Stimulated activated CD4-positive, alpha-beta T cell treated with anti-CD3 and anti-CD28 coated beads, Interleukin-15, amount 100 ng/mL, for 48 hours (primary cell): ENCODE measurements around the gene YIF1A.
"Not testable (repeated sequence)": the region's sequence is repeated elsewhere in the genome, so short reads cannot be mapped to it uniquely, and the experiment has no call there.

ENCODE experiments used
- DNase-seq, 2 donors: peaks; one replicate each; pipeline ENCODE4 v3.0.0-alpha.2; 2020; ENCODE audit warnings: low read depth in 2 of 2

The YIF1A gene

DNA sequence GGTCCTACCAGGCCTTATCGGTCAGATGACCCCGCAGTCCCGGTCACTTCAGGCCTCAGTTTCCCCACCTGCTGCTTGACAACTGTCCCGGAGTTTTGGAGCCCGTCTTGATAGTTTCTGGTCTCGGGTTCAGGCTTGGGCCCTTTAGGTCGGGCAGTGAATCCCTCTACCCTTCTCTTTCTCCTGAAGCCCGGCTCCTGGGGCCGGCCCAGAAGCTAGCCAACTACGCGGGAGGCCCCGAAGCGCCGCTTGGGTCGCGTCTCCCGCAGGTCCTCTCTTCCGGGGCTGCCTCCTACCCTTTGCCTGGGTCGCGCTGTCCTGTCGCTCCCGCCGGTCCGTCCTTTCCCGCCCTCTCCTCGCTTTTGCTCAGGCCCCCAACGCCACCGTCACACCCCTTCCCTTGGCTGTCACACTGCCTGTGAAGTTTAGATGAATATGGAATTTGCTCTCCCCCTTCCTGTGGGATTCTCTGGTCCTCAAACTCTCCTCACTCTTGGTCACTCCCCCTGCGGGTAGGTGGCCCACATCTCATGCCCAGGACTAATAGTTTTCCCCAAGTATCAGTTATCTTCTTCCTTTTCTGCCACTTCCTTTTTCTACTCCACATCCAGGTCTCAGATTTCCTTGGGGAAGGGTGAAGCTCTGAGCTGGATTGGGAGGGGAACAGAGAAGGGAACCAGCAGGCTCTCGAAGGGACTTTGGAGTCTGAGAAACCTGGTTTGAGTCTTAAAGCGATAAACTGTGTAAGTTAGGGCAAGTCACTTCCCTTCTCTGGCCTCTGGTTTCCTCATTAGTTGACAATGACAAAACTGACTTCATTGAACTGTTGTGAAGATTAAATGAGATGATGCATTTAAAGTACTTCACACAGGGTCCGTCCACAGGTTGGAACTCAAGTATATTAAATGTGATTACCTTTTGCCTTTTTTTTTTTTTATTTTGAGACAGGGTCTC, 19.7 kb downstream of the YIF1A start:
- no peak for DNase-seq

DNA sequence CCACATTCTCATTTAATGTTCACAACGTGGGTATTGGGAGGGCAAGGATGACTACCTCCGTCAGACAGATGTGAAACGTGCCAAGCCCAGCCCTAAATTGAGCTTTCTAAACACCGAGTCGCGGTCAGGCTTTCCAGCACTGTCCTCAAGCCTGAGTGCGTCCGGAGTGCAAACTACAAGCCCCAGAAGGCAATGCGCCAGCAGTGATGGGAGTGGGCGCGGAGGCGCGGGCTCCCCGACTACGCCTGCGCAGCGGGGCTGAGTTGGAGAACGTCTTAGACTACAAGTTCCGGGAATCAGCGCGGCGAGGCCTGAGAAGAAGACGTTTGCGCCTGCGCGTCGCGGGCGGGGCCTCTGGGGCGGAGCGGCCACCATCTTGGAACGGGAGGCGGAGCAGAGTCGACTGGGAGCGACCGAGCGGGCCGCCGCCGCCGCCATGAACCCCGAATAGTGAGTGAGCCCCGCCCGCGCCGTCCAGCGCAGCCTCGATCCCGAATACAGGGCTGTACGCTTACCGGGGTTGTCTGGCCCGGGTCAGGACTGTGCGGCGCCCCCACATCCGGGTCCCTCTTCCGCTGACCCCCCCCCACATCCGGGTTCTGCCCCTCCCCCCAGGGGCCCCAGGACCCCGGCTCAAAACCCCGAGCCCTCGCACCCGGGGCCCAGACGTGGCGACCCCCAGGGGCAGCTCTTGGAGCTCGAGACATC, 20.5 kb downstream of the YIF1A start, which contains the start of gene RAB1B:
Gene RAB1B (plus strand): TSS at position 396 of the 708 bp plus-strand sequence. CDS start 41 bp downstream, at position 437.
- DNase-seq = peak; percentile 99 to 100

- DNase-seq = peak; percentile 81 to 88
Measured at GRCh38 chr11:66267379-66268243, 21.3 kb downstream of the YIF1A start.

DNA sequence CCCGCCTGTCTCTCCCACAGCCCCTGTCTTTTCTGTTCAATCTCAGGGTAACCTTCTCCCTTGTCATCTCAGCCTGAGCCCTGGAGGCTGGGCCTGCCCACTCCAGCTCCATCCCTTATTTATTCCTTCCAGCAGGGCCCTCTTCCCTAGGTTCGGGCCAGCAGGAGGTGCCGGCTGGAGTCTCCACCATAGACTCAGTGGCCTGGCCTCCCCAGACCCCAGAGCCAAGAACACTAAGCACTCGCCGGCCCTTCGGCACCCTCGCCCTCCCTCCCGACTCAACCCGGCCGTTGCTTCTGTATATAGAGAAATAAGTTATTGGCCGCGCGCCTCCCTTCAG, 21.9 kb downstream of the YIF1A start:
- DNase-seq = no peak

DNA sequence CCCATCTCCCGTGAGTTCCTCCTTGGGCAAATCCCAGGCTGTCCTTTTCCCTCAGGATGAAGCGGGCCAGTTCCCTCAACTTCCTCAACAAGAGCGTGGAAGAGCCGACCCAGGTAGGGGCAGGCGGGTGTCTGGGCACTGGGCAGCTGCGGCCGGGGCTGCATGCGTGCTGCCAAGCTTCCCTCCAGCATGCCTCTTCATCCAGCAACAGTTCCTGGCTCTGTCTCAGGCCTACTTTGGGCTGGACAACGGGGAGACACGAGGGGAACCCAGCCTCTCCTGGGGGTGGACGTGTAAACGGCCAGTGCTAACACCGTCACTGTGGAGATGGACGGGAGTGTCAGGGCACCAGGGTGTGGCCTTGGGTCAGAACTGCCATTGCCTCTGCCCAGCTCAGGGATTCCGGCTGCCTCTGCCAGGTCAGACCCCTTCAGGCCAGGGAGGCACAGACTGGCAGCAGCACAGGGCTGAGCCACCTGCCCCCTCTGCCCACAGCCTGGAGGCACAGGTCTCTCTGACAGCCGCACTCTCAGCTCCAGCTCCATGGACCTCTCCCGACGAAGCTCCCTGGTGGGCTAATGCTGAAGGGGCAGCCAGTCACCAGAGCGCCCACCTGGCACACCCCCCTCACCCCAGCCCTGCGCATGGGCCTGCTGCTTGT, 22.4 kb downstream of the YIF1A start:
- DNase-seq = no peak

DNA sequence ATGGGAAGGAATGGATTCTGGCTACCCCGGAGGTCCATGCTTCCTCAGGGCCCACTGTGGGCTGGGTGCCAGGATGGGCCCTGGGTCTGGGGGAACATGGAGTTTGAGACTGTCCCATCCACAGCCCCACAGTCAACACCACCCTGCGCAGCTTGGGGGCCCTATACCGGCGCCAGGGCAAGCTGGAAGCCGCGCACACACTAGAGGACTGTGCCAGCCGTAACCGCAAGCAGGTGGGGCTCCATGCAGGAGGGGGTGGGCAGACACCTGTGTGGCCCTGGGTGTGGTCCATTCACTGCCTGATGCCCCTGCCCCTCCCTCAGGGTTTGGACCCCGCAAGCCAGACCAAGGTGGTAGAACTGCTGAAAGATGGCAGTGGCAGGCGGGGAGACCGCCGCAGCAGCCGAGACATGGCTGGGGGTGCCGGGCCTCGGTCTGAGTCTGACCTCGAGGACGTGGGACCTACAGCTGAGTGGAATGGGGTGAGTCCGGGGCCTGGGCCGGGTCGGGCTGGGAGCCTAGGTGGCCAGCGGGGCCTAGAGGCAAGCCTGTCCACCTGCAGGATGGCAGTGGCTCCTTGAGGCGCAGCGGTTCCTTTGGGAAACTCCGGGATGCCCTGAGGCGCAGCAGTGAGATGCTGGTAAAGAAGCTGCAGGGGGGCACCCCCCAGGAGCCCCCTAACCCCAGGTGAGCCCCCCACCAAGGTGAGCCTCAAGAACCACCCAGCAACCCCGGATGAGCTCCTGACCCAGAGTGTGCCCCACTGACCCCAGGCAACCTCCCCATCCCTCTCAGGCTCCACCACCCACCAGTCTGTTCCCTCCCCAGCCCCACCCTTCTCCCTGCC, 23.2 kb downstream of the YIF1A start:
- DNase-seq = no peak

- no peak for DNase-seq
Measured at GRCh38 chr11:66264914-66265313, 24.0 kb downstream of the YIF1A start.

DNA sequence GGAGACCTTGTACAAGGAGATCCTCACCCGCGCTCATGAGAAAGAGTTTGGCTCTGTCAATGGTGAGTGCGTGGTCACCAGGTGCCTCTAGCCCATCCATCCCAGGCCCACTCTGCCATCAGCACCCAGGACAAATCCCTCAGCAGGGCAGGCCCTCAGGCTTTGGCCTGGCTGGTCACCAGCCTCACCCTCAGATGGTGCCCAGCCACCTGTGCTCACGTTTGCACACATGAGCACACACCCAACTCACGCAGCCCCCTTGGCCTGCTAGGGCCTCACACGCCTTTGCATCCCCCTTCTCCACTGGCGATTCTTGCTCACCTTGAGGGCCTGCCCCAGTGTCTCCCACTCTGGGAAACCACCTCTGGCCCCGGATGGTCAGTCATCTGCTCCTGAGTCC, 24.6 kb downstream of the YIF1A start:
- DNase-seq = no peak

DNA sequence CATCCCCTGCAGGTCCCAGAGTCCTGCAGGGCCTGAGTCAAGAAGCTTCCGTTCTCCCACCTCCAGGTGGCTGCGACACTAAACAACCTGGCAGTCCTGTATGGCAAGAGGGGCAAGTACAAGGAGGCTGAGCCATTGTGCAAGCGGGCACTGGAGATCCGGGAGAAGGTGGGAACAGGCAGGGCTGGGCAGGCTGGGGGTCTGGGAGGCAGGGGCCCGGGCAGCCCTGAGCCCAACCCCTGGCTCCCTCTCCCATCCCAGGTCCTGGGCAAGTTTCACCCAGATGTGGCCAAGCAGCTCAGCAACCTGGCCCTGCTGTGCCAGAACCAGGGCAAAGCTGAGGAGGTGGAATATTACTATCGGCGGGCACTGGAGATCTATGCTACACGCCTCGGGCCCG, 25.2 kb downstream of the YIF1A start:
- DNase-seq = no peak

DNA sequence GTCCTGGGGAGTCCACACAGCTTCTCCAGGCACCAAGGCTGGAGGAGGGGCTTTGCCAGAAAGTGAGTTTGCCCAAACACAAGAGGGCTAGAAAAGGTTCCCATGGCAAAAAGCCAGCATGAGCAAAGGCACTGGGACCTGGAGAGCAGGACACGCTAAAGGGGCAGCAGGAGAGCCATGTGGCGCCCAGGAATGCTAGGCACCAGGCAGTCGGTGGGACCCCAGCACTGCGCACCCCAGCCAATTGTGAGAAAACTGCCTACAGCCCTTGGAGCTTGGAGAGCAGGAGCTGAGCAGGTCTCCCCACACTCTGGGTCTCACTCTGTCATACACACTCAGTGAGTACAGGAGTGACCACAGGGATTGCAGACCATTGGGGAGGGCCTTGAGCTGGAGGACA, 25.7 kb downstream of the YIF1A start:
- no peak for DNase-seq

DNA sequence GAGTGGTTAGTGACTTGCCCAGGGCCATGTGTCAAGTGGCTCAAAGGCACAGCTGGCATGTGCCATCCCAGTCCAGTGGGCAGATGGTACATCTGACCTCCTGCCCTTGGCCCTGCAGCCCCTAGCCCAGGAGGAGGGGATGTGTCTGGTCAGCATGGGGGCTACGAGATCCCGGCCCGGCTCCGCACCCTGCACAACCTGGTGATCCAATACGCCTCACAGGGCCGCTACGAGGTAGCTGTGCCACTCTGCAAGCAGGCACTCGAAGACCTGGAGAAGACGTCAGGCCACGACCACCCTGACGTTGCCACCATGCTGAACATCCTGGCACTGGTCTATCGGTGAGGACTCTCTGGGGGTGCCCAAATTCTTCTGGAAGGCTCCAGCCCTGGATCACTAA, 26.2 kb downstream of the YIF1A start:
- DNase-seq = no peak

- DNase-seq = no peak
Measured at GRCh38 chr11:66262191-66262590, 26.8 kb downstream of the YIF1A start.

- DNase-seq = no peak
Measured at GRCh38 chr11:66261578-66261977, 27.4 kb downstream of the YIF1A start.

DNA sequence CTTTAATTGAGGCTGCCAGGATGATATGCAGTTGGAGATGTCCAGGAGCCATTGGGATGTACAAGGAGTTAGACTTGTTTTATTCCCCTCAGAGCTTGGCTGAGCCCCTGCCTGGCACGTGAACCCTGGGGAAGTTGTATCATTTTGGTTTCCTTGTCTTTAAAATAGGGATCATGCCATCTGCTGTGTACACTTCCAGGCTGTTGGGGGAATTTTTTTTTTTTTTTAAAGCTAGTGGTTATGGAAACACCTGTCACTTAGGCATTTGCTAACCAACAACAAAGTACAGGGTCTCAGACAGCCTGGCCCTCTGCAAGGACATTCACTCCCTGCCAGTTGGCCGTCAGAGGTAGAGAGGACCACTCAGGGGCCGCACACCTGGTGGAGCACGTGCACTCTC, 29.0 kb downstream of the YIF1A start:
- DNase-seq = no peak

GRCh38 chr11:66259225-66259624, 29.7 kb downstream of the YIF1A start:
- no peak for DNase-seq

DNA sequence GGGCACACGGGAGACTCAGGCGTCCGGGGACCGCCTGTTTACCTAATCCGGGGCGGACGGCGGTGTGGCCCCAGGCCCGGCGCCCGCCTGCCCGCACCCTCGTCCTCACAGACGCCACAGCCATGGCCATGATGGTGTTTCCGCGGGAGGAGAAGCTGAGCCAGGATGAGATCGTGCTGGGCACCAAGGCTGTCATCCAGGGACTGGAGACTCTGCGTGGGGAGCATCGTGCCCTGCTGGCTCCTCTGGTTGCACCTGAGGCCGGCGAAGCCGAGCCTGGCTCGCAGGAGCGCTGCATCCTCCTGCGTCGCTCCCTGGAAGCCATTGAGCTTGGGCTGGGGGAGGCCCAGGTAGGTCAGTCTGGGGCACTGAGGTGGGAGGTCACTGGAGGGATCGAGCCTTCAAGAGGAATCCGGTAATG, 30.5 kb downstream of the YIF1A start:
- no peak for DNase-seq

DNA sequence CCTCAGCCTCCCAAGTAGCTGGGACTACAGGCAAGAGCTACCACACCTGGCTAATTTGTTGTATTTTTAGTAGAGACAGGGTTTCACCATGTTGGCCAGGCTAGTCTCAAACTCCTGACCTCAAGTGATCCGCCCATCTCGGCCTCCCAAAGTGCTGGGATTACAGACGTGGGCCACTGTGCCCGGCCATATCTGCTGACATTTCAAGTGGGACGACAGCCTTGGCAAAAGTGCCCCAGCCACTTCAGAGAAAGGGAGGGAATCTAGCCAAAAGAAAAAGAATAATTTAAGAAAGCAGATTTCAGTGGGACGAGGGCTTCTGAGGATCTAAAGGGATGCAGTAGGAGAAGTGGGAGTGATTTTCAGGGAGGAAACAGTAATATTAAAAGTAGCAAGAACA, 35.9 kb downstream of the YIF1A start:
- DNase-seq = not testable (repeated sequence)

DNA sequence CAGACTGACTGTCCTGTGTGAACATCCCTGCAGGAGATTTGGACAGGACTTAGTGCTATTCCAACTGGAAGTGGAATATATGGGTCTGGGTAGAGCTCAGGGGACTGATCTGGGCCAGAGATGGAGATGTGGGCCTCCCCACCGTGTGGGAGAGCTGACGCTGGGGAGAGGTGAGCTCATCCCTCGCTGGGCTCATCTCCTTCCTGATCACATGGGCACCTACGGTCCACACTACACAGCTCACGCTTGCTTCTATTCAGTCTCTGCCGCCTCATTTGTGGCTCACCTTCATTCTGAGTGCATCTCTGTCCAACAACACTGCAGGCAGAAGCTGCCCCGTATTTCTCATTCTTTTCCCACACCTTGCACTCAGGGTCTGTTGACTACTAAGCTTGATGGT, 37.1 kb downstream of the YIF1A start:
- DNase-seq = no peak

GRCh38 chr11:66248903-66249302, 40.0 kb downstream of the YIF1A start:
- no peak for DNase-seq

DNA sequence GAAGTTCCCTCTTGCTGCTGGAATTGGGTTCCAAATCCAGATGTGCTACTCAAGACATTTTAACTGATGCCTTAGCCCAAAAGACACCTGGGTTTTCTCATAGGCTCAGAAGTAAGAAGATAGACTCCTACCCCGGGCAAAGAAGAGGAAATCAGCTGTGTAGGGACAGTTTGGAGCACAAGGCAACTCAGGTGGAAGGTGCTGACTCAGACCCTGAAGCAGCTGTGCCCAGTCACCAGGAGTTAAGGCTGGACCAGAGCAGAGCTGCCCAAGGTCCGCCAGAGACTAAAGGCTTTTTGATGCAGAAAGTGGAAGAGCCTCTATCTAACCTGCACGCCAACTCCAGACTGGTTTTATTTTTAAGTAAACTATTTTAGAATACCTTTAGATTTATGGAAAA, 41.1 kb downstream of the YIF1A start:
- DNase-seq = no peak

DNA sequence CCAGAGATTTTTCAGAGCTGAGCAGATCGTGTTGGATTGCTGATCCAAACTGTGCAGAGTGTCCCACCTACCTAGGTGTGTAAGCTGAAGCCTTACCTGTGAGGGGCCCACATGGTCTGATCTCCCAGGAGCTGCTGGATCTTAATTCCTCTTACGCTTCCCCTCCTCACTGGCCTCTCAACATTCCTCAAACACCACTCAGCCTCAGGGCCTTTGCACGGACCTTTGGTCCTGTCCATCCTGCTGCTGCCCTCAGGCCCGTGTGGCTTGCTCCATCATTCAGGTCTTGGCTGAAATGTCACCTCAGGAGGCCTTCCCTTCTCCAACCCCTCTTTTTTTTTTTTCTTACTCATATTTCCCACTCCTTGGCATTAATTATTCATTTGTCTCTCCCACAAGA, 41.6 kb downstream of the YIF1A start:
- DNase-seq = no peak
